ENCODE results near the gene GRIK4.

DNA sequence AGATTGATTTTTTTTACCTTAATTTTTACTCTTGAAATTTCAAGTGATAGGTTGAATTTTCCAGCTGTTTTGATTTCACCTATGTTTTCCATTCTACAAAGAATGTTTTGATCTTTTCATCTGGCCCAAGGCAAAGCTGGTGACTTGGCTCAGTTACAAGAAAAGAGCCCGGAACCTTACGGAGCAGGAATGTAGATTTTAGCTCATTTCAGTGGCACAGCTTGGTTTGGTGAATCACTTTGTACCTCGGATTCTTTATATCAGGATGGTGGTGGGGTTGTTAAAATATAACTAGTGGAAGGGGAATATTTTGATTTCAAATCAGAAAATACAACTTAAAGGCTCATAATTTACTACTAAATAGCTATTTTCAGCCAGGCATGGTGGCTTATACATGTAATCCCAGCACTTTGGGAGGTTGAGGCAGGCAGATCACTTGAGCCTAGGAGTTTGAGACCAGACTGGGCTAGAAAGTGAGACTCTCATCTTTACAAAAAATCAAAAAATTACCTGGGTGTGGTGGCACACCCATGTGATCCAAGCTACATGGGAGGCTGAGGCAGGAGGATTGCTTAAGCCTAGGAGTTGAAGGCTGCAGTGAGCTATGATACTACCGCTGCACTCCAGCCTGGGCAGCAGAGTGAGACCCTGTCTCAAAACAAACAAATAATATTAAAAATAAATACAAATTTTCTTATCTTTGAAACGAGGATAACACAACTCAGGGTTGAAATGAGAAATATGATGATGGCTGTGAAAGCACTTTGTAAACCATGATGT is 9.4 kb upstream of the GRIK4 start:
- TF ChIP-seq, protein P1, sequence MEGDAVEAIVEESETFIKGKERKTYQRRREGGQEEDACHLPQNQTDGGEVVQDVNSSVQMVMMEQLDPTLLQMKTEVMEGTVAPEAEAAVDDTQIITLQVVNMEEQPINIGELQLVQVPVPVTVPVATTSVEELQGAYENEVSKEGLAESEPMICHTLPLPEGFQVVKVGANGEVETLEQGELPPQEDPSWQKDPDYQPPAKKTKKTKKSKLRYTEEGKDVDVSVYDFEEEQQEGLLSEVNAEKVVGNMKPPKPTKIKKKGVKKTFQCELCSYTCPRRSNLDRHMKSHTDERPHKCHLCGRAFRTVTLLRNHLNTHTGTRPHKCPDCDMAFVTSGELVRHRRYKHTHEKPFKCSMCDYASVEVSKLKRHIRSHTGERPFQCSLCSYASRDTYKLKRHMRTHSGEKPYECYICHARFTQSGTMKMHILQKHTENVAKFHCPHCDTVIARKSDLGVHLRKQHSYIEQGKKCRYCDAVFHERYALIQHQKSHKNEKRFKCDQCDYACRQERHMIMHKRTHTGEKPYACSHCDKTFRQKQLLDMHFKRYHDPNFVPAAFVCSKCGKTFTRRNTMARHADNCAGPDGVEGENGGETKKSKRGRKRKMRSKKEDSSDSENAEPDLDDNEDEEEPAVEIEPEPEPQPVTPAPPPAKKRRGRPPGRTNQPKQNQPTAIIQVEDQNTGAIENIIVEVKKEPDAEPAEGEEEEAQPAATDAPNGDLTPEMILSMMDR (conservative IDR thresholded peaks at IDR 0.05 in 1 of 2, IDR thresholded peaks at IDR 0.05 in 1 of 2; ENCODE audit: extremely low read depth in 1 of 2, insufficient read depth in 1 of 2, low read depth in 1 of 2, low read length in 2 of 2) = no peak
- TF ChIP-seq EZH2 (IDR thresholded peaks at IDR 0.05; ENCODE audit: borderline replicate concordance, low read length) = no peak

All from mammary epithelial cell (primary cell).